Endothelial cell of umbilical vein (primary cell): Measurements from ENCODE around the gene PDE11A. TPM values are rescaled to one million over a fixed set of nuclear protein-coding genes. Genes with fewer than 3 reads are reported as not detected.
A peak's percentile ranks its signal among the peaks of the same experiment; 100 is the strongest.

ENCODE experiments used
- BruUV-seq: library from RNA; stranded (reverse); fragments of 400-500 nt; replicated peaks from 2 replicates; lab custom pipeline; 2021; lab: Mats Ljungman, UMichigan
- CTCF ChIA-PET: fragments of 300-600, 350-600 bp; sonication (Branson Sonifier 250); formaldehyde crosslinking; loops from one replicate; lab custom pipeline; 2021; ENCODE audit warnings: antibody characterized with exemption, inconsistent platforms; lab: Charles Lee
- POLR2A ChIA-PET: fragments of 300-600, 350-600 bp; sonication (Branson Sonifier 250); formaldehyde crosslinking; loops from one replicate; lab custom pipeline; 2021; ENCODE audit warnings: antibody characterized with exemption, inconsistent platforms; lab: Charles Lee
- DNase-seq: peaks from one replicate; pipeline ENCODE4 v3.0.0-alpha.2; 2011; ENCODE audit warnings: low read depth, low spot score
- FAIRE-seq: peaks from 2 replicates; lab custom pipeline; 2011; peaks lifted over from hg19 to GRCh38; lab: Jason Lieb, UNC
- H2AFZ ChIP-seq: 2 replicates; pipeline ENCODE4 v1.6.0; 2012; ENCODE audit warnings: low read depth, low read length, control low read depth, inconsistent platforms
- H3K27ac ChIP-seq: 2 replicates; pipeline ENCODE4 v1.5.1; 2011; ENCODE audit warnings: low read depth, mild to moderate bottlenecking, control low read depth, low read length, moderate library complexity; ENCODE audit not compliant: insufficient read depth
- H3K27me3 ChIP-seq, 2 experiments: 2 replicates each; pipeline versions ENCODE4 v1.6.0 to v1.6.1; 2011; ENCODE audit warnings: low read length in 2 of 2, mixed read lengths in 1 of 2; ENCODE audit not compliant: control insufficient read depth in 2 of 2, insufficient read depth in 2 of 2
- H3K36me3 ChIP-seq, 2 experiments: 2 replicates in 1 of 2; 3 replicates in 1 of 2; pipeline ENCODE4 v1.5.1; 2011; ENCODE audit warnings: low read length in 2 of 2, mild to moderate bottlenecking in 1 of 2, moderate library complexity in 1 of 2; ENCODE audit not compliant: control insufficient read depth in 2 of 2, insufficient read depth in 2 of 2; ENCODE audit errors: extremely low read depth in 1 of 2
- H3K4me1 ChIP-seq: 3 replicates; pipeline ENCODE4 v1.5.1; 2011; ENCODE audit warnings: mild to moderate bottlenecking, low read length; ENCODE audit not compliant: control insufficient read depth, insufficient read depth; ENCODE audit errors: extremely low read depth
- H3K4me2 ChIP-seq: 2 replicates; pipeline ENCODE4 v1.6.1; 2011; ENCODE audit warnings: low read length, control low read depth, mixed read lengths; ENCODE audit not compliant: insufficient read depth
- H3K4me3 ChIP-seq, 3 experiments: fragments of 200-600 bp in 1 of 3; sonication (generic), shearing (Covaris generic) in 1 of 3; replicated peaks in 1 of 3; 2 replicates each; pipeline ENCODE4 v1.5.1; 2011 to 2016; ENCODE audit warnings: control low read depth in 3 of 3, low read length in 3 of 3, mild to moderate bottlenecking in 2 of 3, inconsistent platforms in 1 of 3, low read depth in 1 of 3, moderate library complexity in 1 of 3; ENCODE audit not compliant: insufficient read depth in 1 of 3
- H3K79me2 ChIP-seq: 2 replicates; pipeline ENCODE4 v1.6.0; 2012; ENCODE audit warnings: low read length, inconsistent platforms; ENCODE audit not compliant: control insufficient read depth, insufficient read depth
- H3K9ac ChIP-seq: replicated peaks from 2 replicates; pipeline ENCODE3; 2011; ENCODE audit warnings: low read length, control low read depth; ENCODE audit not compliant: insufficient read depth; ENCODE audit errors: extremely low read depth
- H3K9me1 ChIP-seq: replicated peaks from 3 replicates; pipeline ENCODE4 v1.6.0; 2011; ENCODE audit warnings: mild to moderate bottlenecking, low read length; ENCODE audit not compliant: control insufficient read depth, insufficient read depth; ENCODE audit errors: extremely low read depth
- H3K9me3 ChIP-seq: replicated peaks from 2 replicates; pipeline ENCODE4 v1.5.1; 2012; ENCODE audit warnings: low read length, inconsistent platforms; ENCODE audit not compliant: control insufficient read depth, insufficient read depth
- H4K20me1 ChIP-seq: replicated peaks from 2 replicates; pipeline ENCODE3; 2011; ENCODE audit warnings: mild to moderate bottlenecking, low read length; ENCODE audit not compliant: control insufficient read depth, insufficient read depth; ENCODE audit errors: extremely low read depth
- CTCF ChIP-seq, 2 donors: IDR thresholded peaks; 1 replicate in 1 of 2; 2 replicates in 1 of 2; pipeline ENCODE4 v1.5.1; 2011; ENCODE audit warnings: low read length in 2 of 2, mild to moderate bottlenecking in 2 of 2, moderate library complexity in 2 of 2, control low read depth in 1 of 2, inconsistent platforms in 1 of 2, low read depth in 1 of 2; ENCODE audit not compliant: insufficient read depth in 1 of 2; ENCODE audit errors: extremely low read depth in 1 of 2
- EZH2 ChIP-seq: IDR thresholded peaks from 2 replicates; pipeline ENCODE4 v1.6.1; 2012; ENCODE audit warnings: borderline replicate concordance, low read depth, mild to moderate bottlenecking, moderate library complexity, low read length, inconsistent platforms; ENCODE audit not compliant: severe bottlenecking
- FOS ChIP-seq: IDR thresholded peaks from 2 replicates; pipeline ENCODE4 v1.6.1; 2011; ENCODE audit warnings: mild to moderate bottlenecking, low read length, moderate library complexity, borderline replicate concordance; ENCODE audit not compliant: insufficient read depth
- JUN ChIP-seq: IDR thresholded peaks from 2 replicates; pipeline ENCODE4 v1.6.1; 2011; ENCODE audit warnings: borderline replicate concordance, low read depth; ENCODE audit not compliant: insufficient read length, insufficient read depth
- MAX ChIP-seq: IDR thresholded peaks from 2 replicates; pipeline ENCODE4 v1.6.1; 2011; ENCODE audit not compliant: insufficient read depth, insufficient read length
- MYC ChIP-seq: IDR thresholded peaks from one replicate; pipeline ENCODE4 v1.6.1; 2011; ENCODE audit warnings: mild to moderate bottlenecking, low read depth, low read length
- POLR2A ChIP-seq: IDR thresholded peaks from 2 replicates; pipeline ENCODE4 v1.6.1; 2012; ENCODE audit warnings: low read depth, mild to moderate bottlenecking, control low read depth, low read length
- POLR2AphosphoS5 ChIP-seq: IDR thresholded peaks from 2 replicates; pipeline ENCODE4 v1.6.1; 2012; ENCODE audit warnings: low read depth, mild to moderate bottlenecking, control low read depth, low read length, moderate library complexity; ENCODE audit not compliant: insufficient read depth
- dilution Hi-C: fragments of 300-500 bp; cut with MboI; formaldehyde crosslinking; loops from one replicate; pipeline ENCODE4 v1.15.0; 2019; ENCODE audit warnings: low sequenced_read_pairs; ENCODE audit not compliant: extremely low pct_ligation_motif_present
- intact Hi-C: fragments of 100-400 bp; cut with micrococcal nuclease; formaldehyde crosslinking; loops from one replicate; pipeline ENCODE4 v1.10.0; 2022
- polyA plus RNA-seq, 4 experiments: library from polyadenylated mRNA; depleted of rRNA in 3 of 4; stranded (reverse) in 3 of 4; unstranded in 1 of 4; fragments of >200 nt; gene quantifications; 2 replicates each; pipeline versions ENCODE4 v1.2.1 to v1.2.3, GENCODE V29; 2011 to 2012; ENCODE audit warnings: missing spikeins in 1 of 4
- total RNA-seq: library from RNA; stranded (reverse); gene quantifications from 2 replicates; pipeline ENCODE4 v1.2.3, GENCODE V29; 2021

PDE11A gene
- total and polyA plus RNA-seq, 2 donors (not counting 3 experiments of a cell fraction or from before 2014, with no cell fraction given), result 0.07 to 0.51 TPM

- dilution Hi-C loops (no loop called here), intact Hi-C loops (no loop called here)
- Histone ChIP-seq H3K4me2 (no peak overlapping the region), H3K27me3 (peaks cover 15 to 25% of the 10 kb centered on the region in 2 experiments), H4K20me1 (no peaks in the 10 kb centered on the region), H2AFZ (no peak overlapping the region), H3K9me3 (no peaks in the 10 kb centered on the region), H3K36me3 (no peaks in the 10 kb centered on the region), H3K9ac (no peak overlapping the region), H3K27ac (no peak overlapping the region), H3K4me1 (no peaks in the 10 kb centered on the region), H3K9me1 (no peaks in the 10 kb centered on the region), H3K4me3 (no peak overlapping the region), H3K79me2 (no peaks in the 10 kb centered on the region)
- DNase-seq (peak; percentile 17), FAIRE-seq (no peak)
- POLR2A ChIA-PET, result no interaction called here
- TF ChIP-seq POLR2AphosphoS5, result no peak
- peak; percentile 26 for TF ChIP-seq EZH2
- no TSS peak for BruUV-seq
- CTCF ChIA-PET, result interaction anchor here (1.0 to 1.1 kb wide), 2 partner anchors 9 to 47 kb away, joined by 4 read pairs; no protein-coding TSS in a partner anchor
Measured at GRCh38 chr2:177651833-177652232, 420.7 kb downstream of the PDE11A start.

GRCh38 chr2:177649568-177650518 lies 422.7 kb downstream of the PDE11A start:
- no peak for TF ChIP-seq POLR2A
- no peak for TF ChIP-seq MAX
- TF ChIP-seq POLR2AphosphoS5, result no peak
- TF ChIP-seq MYC, result no peak
- no peak for TF ChIP-seq FOS
- no peak for TF ChIP-seq CTCF (IDR thresholded peaks at IDR 0.05; ENCODE audit: extremely low read depth in 1 of 2, insufficient read depth in 1 of 2, low read depth in 1 of 2, low read length in 2 of 2)
- TF ChIP-seq JUN, result no peak
- Histone ChIP-seq H3K9ac (no peak overlapping the region), H3K79me2 (no peaks in the 10 kb centered on the region), H3K4me3 (no peak overlapping the region), H3K9me1 (no peaks in the 10 kb centered on the region), H3K27me3 (peaks cover 17 to 22% of the 10 kb centered on the region in 2 experiments), H3K9me3 (no peaks in the 10 kb centered on the region), H3K27ac (no peak overlapping the region), H3K4me1 (no peaks in the 10 kb centered on the region), H2AFZ (no peak overlapping the region), H3K4me2 (no peak overlapping the region), H3K36me3 (no peaks in the 10 kb centered on the region), H4K20me1 (no peaks in the 10 kb centered on the region)
- CTCF ChIA-PET, result interaction anchor here (1.0 kb wide), 1 partner anchor 45 kb away, joined by 4 read pairs; no protein-coding TSS in a partner anchor
- BruUV-seq, result no TSS peak
- no peak for FAIRE-seq
- intact Hi-C loops, result no loop called here
- DNase-seq, result no peak
- dilution Hi-C loops, result no loop called here
- POLR2A ChIA-PET, result no interaction called here
